GM19099 (cell line): ENCODE measurements around the gene KMT2D.

Experiments used
- POLR2A ChIP-seq: IDR thresholded peaks from 3 replicates; pipeline ENCODE4 v1.6.1; 2011; ENCODE audit warnings: low read depth; ENCODE audit not compliant: insufficient read length; ENCODE audit errors: extremely low read depth

The KMT2D gene

GRCh38 chr12:49036029-49036428, 24.6 kb downstream of the KMT2D start:
- no peak for TF ChIP-seq POLR2A

- no peak for TF ChIP-seq POLR2A
Observed at GRCh38 chr12:49034286-49034622, 26.3 kb downstream of the KMT2D start.

GRCh38 chr12:49033611-49034285, 26.8 kb downstream of the KMT2D start:
- no peak for TF ChIP-seq POLR2A

GRCh38 chr12:49032679-49033447, 27.7 kb downstream of the KMT2D start:
- TF ChIP-seq POLR2A, result no peak

GRCh38 chr12:49032276-49032675, 28.3 kb downstream of the KMT2D start:
- TF ChIP-seq POLR2A, result no peak

GRCh38 chr12:49031573-49032161, 28.9 kb downstream of the KMT2D start:
- TF ChIP-seq POLR2A, result no peak

- no peak for TF ChIP-seq POLR2A
Observed at GRCh38 chr12:49030714-49031572, 29.7 kb downstream of the KMT2D start.

- TF ChIP-seq POLR2A, result no peak
Observed at GRCh38 chr12:49030119-49030518, 30.5 kb downstream of the KMT2D start.

GRCh38 chr12:49028666-49029275, 31.8 kb downstream of the KMT2D start:
- no peak for TF ChIP-seq POLR2A

GRCh38 chr12:49027846-49028555, 32.6 kb downstream of the KMT2D start:
- no peak for TF ChIP-seq POLR2A

- TF ChIP-seq POLR2A, result no peak
Observed at GRCh38 chr12:49026678-49027480, 33.7 kb downstream of the KMT2D start.

- no peak for TF ChIP-seq POLR2A
Observed at GRCh38 chr12:49026101-49026500, 34.5 kb downstream of the KMT2D start.

GRCh38 chr12:49025463-49025862, 35.1 kb downstream of the KMT2D start:
- no peak for TF ChIP-seq POLR2A
